NCI-H82 treated with DMSO at 0.1 percent for 48 hours (cell line): Measurements from ENCODE around the gene PCED1B.
"Not testable (repeated sequence)": the region's sequence is repeated elsewhere in the genome, so short reads cannot be mapped to it uniquely, and the experiment has no call there.

ENCODE experiments used
- DNase-seq: peaks from one replicate; lab custom pipeline; 2025; ENCODE audit not compliant: unreplicated experiment; lab: John Stamatoyannopoulos, UW

Gene PCED1B

GRCh38 chr12:47205532-47206449 is 126.4 kb downstream of the PCED1B start:
- DNase-seq, result no peak

- no peak for DNase-seq
These were observed 127.3 kb downstream of the PCED1B start for GRCh38 chr12:47206450-47207339.

- no peak for DNase-seq
These were observed 127.9 kb downstream of the PCED1B start for GRCh38 chr12:47207340-47207717.

- no peak for DNase-seq
These were observed 128.4 kb downstream of the PCED1B start for GRCh38 chr12:47207829-47208248.

GRCh38 chr12:47209014-47209413 is 129.6 kb downstream of the PCED1B start:
- DNase-seq, result no peak

- DNase-seq, result no peak
These were observed 131.4 kb downstream of the PCED1B start for GRCh38 chr12:47210776-47211175.

- no peak for DNase-seq
These were observed 133.2 kb downstream of the PCED1B start for GRCh38 chr12:47212701-47213039.

GRCh38 chr12:47213396-47213795 is 134.0 kb downstream of the PCED1B start:
- no peak for DNase-seq

- no peak for DNase-seq
These were observed 134.7 kb downstream of the PCED1B start for GRCh38 chr12:47214001-47214619.

GRCh38 chr12:47214771-47215170 is 135.3 kb downstream of the PCED1B start:
- DNase-seq, result no peak

GRCh38 chr12:47216150-47216677 is 136.8 kb downstream of the PCED1B start:
- no peak for DNase-seq

- DNase-seq, result not testable (repeated sequence)
These were observed 138.1 kb downstream of the PCED1B start for GRCh38 chr12:47217595-47217869.

GRCh38 chr12:47218191-47218654 is 138.8 kb downstream of the PCED1B start:
- no peak for DNase-seq

GRCh38 chr12:47219243-47219642 is 139.8 kb downstream of the PCED1B start:
- DNase-seq, result no peak

- DNase-seq, result no peak
These were observed 142.0 kb downstream of the PCED1B start for GRCh38 chr12:47221256-47222023.

- DNase-seq, result no peak
These were observed 143.2 kb downstream of the PCED1B start for GRCh38 chr12:47222520-47223030.

- DNase-seq, result no peak
These were observed 143.8 kb downstream of the PCED1B start for GRCh38 chr12:47223031-47223847.

GRCh38 chr12:47223848-47224213 is 144.4 kb downstream of the PCED1B start:
- no peak for DNase-seq

- DNase-seq, result no peak
These were observed 145.2 kb downstream of the PCED1B start for GRCh38 chr12:47224563-47225133.
